Right cardiac atrium (tissue), 5 donors: ENCODE measurements around the gene ZGRF1. TPM values are rescaled to one million over a fixed set of nuclear protein-coding genes. Genes with fewer than 3 reads are reported as not detected.
"Not testable (repeated sequence)": the region's sequence is repeated elsewhere in the genome, so short reads cannot be mapped to it uniquely, and the experiment has no call there.

Experiments used
- ATAC-seq, 2 donors: fragments of 200-7000 bp; cut with Tn5 transposase; one replicate each; pipeline versions ENCODE4 v1.8.0 to v1.9.1; 2020; ENCODE audit warnings: moderate library complexity in 2 of 2, mild to moderate bottlenecking in 1 of 2
- DNase-seq, 3 donors: peaks; one replicate each; pipeline ENCODE4 v3.0.0-alpha.2; 2020
- H3K27ac ChIP-seq: one replicate; pipeline ENCODE4 v1.5.1; 2013; ENCODE audit warnings: mild to moderate bottlenecking, low read length, control low read depth, moderate library complexity
- H3K27me3 ChIP-seq: one replicate; pipeline ENCODE4 v1.6.1; 2013; ENCODE audit not compliant: control insufficient read depth, insufficient read depth
- H3K4me1 ChIP-seq: one replicate; pipeline ENCODE4 v1.6.1; 2013; ENCODE audit warnings: low read length; ENCODE audit not compliant: control insufficient read depth, insufficient read depth
- H3K4me3 ChIP-seq: one replicate; pipeline ENCODE4 v1.5.1; 2013; ENCODE audit warnings: low read length, control low read depth
- H3K9me3 ChIP-seq: one replicate; pipeline ENCODE4 v1.6.1; 2013; ENCODE audit warnings: low read length; ENCODE audit not compliant: control insufficient read depth
- WGBS: extraction: QIAGEN DNeasy Blood & Tissue Kit; methylation state at CpG from one replicate; pipeline ENCODE4 v1.1.7; 2013; 5-methylcytosine and 5-hydroxymethylcytosine counted together
- intact Hi-C, 4 donors: fragments of 100-400 bp; cut with DNase I; formaldehyde crosslinking; loops; one replicate each; pipeline versions ENCODE4 v1.11.0 to v1.14.0; 2022 to 2023
- long read RNA-seq, 4 donors: library from polyadenylated mRNA; unstranded; transcript quantifications; one replicate each; pipeline ENCODE4 v2.0.0, GENCODE V29; 2020 to 2021
- polyA plus RNA-seq: library from polyadenylated mRNA; stranded (reverse); fragments of 200-250 nt; gene quantifications from one replicate; pipeline ENCODE4 v1.2.3, GENCODE V29; 2013
- total RNA-seq, 4 donors: library from RNA; stranded (reverse); fragmentation: NEBNext Ultra II Directional; extraction: Animal tissue kit (Norgen Biotek cat#: 25700); gene quantifications; one replicate each; pipeline ENCODE4 v1.2.1, GENCODE V29; 2021
- donor health status: healthy with polysubstance abuse.
- donor health status: DM: no; HTN: yes; CAD: no.
- donor health status: DM: no; HTN: no; CAD: no.
- donor health status: DM: no; HTN: yes; CAD: no; lungs with severe emphysema.
- donor health status: DM: yes; HTN: yes; CAD: no.

The ZGRF1 gene
- total RNA-seq = 1 to 10 TPM; 1.9 to 2.5 (median 2.4) TPM
- polyA plus RNA-seq = 1.2 TPM
- long read RNA-seq, donor 1, partial matches to known transcripts = 2 of 2 reads
- long read RNA-seq, donor 1, other reads (novel, unspliced or antisense) = 0 of 2 reads
- long read RNA-seq, donor 2, partial matches to known transcripts = 0 of 1 reads
- long read RNA-seq, donor 2, other reads (novel, unspliced or antisense) = 1 of 1 reads
- long read RNA-seq, donor 3, partial matches to known transcripts = 0 of 3 reads
- long read RNA-seq, donor 3, other reads (novel, unspliced or antisense) = 3 of 3 reads
- long read RNA-seq, donor 4 = 0 reads

- no peaks in the 10 kb centered on the region for H3K4me1 ChIP-seq
- DNase-seq = peak; percentile 99
- intact Hi-C loops = loop anchor here in 2 of 4 donors (5.0 to 10.0 kb wide), 2 partner anchors 125 to 308 kb away; no protein-coding TSS in a partner anchor
Measured at GRCh38 chr4:112636688-112637551, at the start of gene ZGRF1, which contains the start of gene LARP7. ZGRF1 (minus strand) TSS chr4:112636909; CDS start chr4:112633176, 3,733 bp downstream. LARP7 (plus strand) TSS chr4:112637143; CDS start chr4:112644670, 7,527 bp downstream.

GRCh38 chr4:112680996-112681395, 44.3 kb upstream of the ZGRF1 start:
- intact Hi-C loops = no loop called here
- ATAC-seq (no peak), DNase-seq (no peak)
- Histone ChIP-seq H3K27ac (no peak overlapping the region), H3K4me1 (no peaks in the 10 kb centered on the region), H3K9me3 (no peaks in the 10 kb centered on the region), H3K4me3 (no peak overlapping the region), H3K27me3 (no peaks in the 10 kb centered on the region)
- WGBS = 57% methylated on average over 2 of the region's 2 CpGs

More at GRCh38 chr4:112636688-112637551, at the start of gene ZGRF1, which contains the start of gene LARP7:
- Histone ChIP-seq H3K27ac (peak within 1 kb of the TSS; percentile 96), H3K27me3 (no peaks in the 10 kb centered on the region), H3K4me3 (peak within 1 kb of the TSS; percentile 91), H3K9me3 (no peaks in the 10 kb centered on the region)
- ATAC-seq = peak; percentile 98 to 99
- under 1% methylated on average over 66 of the region's 66 CpGs for WGBS

GRCh38 chr4:112677519-112678091, 40.9 kb upstream of the ZGRF1 start:
- H3K27me3 ChIP-seq = no peaks in the 10 kb centered on the region
- H3K4me1 ChIP-seq = no peaks in the 10 kb centered on the region
- ATAC-seq = no peak
- intact Hi-C loops = no loop called here
- no peaks in the 10 kb centered on the region for H3K9me3 ChIP-seq
- H3K27ac ChIP-seq = no peak overlapping the region
- 61% methylated on average over 2 of the region's 2 CpGs for WGBS
- no peak overlapping the region for H3K4me3 ChIP-seq
- DNase-seq = no peak

GRCh38 chr4:112674376-112674775, 37.7 kb upstream of the ZGRF1 start:
- intact Hi-C loops = no loop called here
- no peaks in the 10 kb centered on the region for H3K27me3 ChIP-seq
- H3K27ac ChIP-seq = no peak overlapping the region
- ATAC-seq = no peak
- H3K9me3 ChIP-seq = no peaks in the 10 kb centered on the region
- WGBS = 54% methylated on average over 1 of the region's 1 CpG
- H3K4me1 ChIP-seq = no peaks in the 10 kb centered on the region
- H3K4me3 ChIP-seq = no peak overlapping the region
- no peak for DNase-seq

GRCh38 chr4:112673686-112674085, 37.0 kb upstream of the ZGRF1 start:
- 19% methylated on average over 1 of the region's 1 CpG for WGBS
- no peak overlapping the region for H3K27ac ChIP-seq
- ATAC-seq = no peak
- no peak for DNase-seq
- H3K9me3 ChIP-seq = no peaks in the 10 kb centered on the region
- H3K27me3 ChIP-seq = no peaks in the 10 kb centered on the region
- intact Hi-C loops = no loop called here
- H3K4me1 ChIP-seq = no peaks in the 10 kb centered on the region
- H3K4me3 ChIP-seq = no peak overlapping the region

- DNase-seq (no peak), ATAC-seq (no peak)
- intact Hi-C loops = no loop called here
Measured at GRCh38 chr4:112673076-112673475, 36.4 kb upstream of the ZGRF1 start.

GRCh38 chr4:112668131-112668530, 31.4 kb upstream of the ZGRF1 start:
- WGBS = 74% methylated on average over 3 of the region's 3 CpGs
- Histone ChIP-seq H3K9me3 (no peaks in the 10 kb centered on the region), H3K4me3 (no peak overlapping the region), H3K27ac (no peak overlapping the region), H3K27me3 (no peaks in the 10 kb centered on the region), H3K4me1 (no peaks in the 10 kb centered on the region)
- intact Hi-C loops = no loop called here
- ATAC-seq (no peak), DNase-seq (no peak)

More at GRCh38 chr4:112673076-112673475, 36.4 kb upstream of the ZGRF1 start:
- H3K4me3 ChIP-seq = no peak overlapping the region
- H3K27me3 ChIP-seq = no peaks in the 10 kb centered on the region
- H3K4me1 ChIP-seq = no peaks in the 10 kb centered on the region
- no peaks in the 10 kb centered on the region for H3K9me3 ChIP-seq
- H3K27ac ChIP-seq = no peak overlapping the region

GRCh38 chr4:112664611-112665010, 27.9 kb upstream of the ZGRF1 start:
- H3K27me3 ChIP-seq = no peaks in the 10 kb centered on the region
- WGBS = 92% methylated on average over 2 of the region's 2 CpGs
- no peak overlapping the region for H3K27ac ChIP-seq
- intact Hi-C loops = no loop called here
- DNase-seq = no peak
- H3K4me1 ChIP-seq = no peaks in the 10 kb centered on the region
- H3K9me3 ChIP-seq = no peaks in the 10 kb centered on the region
- no peak overlapping the region for H3K4me3 ChIP-seq
- no peak for ATAC-seq

- ATAC-seq, H3K27me3 ChIP-seq, H3K4me1 ChIP-seq, H3K9me3 ChIP-seq, intact Hi-C loops, DNase-seq, H3K27ac ChIP-seq, H3K4me3 ChIP-seq: not testable (repeated sequence)
- WGBS = 92% methylated on average over 5 of the region's 5 CpGs
Measured at GRCh38 chr4:112656115-112656514, 19.4 kb upstream of the ZGRF1 start.

- Histone ChIP-seq H3K27me3 (no peaks in the 10 kb centered on the region), H3K4me1 (no peaks in the 10 kb centered on the region), H3K9me3 (no peaks in the 10 kb centered on the region), H3K27ac (no peak overlapping the region), H3K4me3 (no peak overlapping the region)
- DNase-seq (no peak), ATAC-seq (no peak)
- WGBS = 77% methylated on average over 5 of the region's 5 CpGs
- intact Hi-C loops = no loop called here
Measured at GRCh38 chr4:112655270-112655669, 18.6 kb upstream of the ZGRF1 start.

GRCh38 chr4:112652216-112652615, 15.5 kb upstream of the ZGRF1 start:
- H3K4me3 ChIP-seq = no peak overlapping the region
- H3K27ac ChIP-seq = no peak overlapping the region
- 39% methylated on average over 1 of the region's 1 CpG for WGBS
- H3K27me3 ChIP-seq = no peaks in the 10 kb centered on the region
- intact Hi-C loops = no loop called here
- no peaks in the 10 kb centered on the region for H3K4me1 ChIP-seq
- no peak for ATAC-seq
- no peaks in the 10 kb centered on the region for H3K9me3 ChIP-seq
- DNase-seq = no peak
